Karpas-422 (cell line): ENCODE data around the gene HOXD8. TPM values are rescaled to one million over a fixed set of nuclear protein-coding genes. Genes with fewer than 3 reads are reported as not detected.
A peak's percentile ranks its signal among the peaks of the same experiment; 100 is the strongest.

Experiments used
- DNase-seq: peaks from one replicate; pipeline ENCODE4 v3.0.0-alpha.2; 2015
- H2AFZ ChIP-seq: fragments of 200-600 bp; sonication (generic); 2 replicates; pipeline ENCODE4 v1.6.1; 2014; ENCODE audit warnings: antibody characterized with exemption, low read length, mixed read lengths
- H3K27ac ChIP-seq: fragments of 200-600 bp; sonication (generic); 2 replicates; pipeline ENCODE4 v1.5.1; 2014; ENCODE audit warnings: mild to moderate bottlenecking, low read length, moderate library complexity
- H3K27me3 ChIP-seq: fragments of 200-600 bp; sonication (generic); 2 replicates; pipeline ENCODE4 v1.6.1; 2014; ENCODE audit warnings: low read length, mixed read lengths
- H3K36me3 ChIP-seq: fragments of 200-600 bp; sonication (generic); 2 replicates; pipeline ENCODE4 v1.6.1; 2014; ENCODE audit warnings: low read length, mixed read lengths; ENCODE audit not compliant: insufficient read depth
- H3K4me1 ChIP-seq: fragments of 200-600 bp; sonication (generic); 2 replicates; pipeline ENCODE4 v1.6.1; 2014; ENCODE audit warnings: mild to moderate bottlenecking, low read length, mixed read lengths
- H3K4me2 ChIP-seq: fragments of 200-600 bp; sonication (generic); 2 replicates; pipeline ENCODE4 v1.6.1; 2014; ENCODE audit warnings: low read length, low read depth, mild to moderate bottlenecking; ENCODE audit not compliant: poor library complexity, severe bottlenecking
- H3K4me3 ChIP-seq: fragments of 200-600 bp; sonication (generic); 2 replicates; pipeline ENCODE4 v1.5.1; 2014; ENCODE audit warnings: mild to moderate bottlenecking, antibody characterized with exemption, low read length, mixed read lengths
- H3K79me2 ChIP-seq: fragments of 200-600 bp; sonication (generic); 2 replicates; pipeline ENCODE4 v1.6.1; 2014; ENCODE audit warnings: mild to moderate bottlenecking, low read length, mixed read lengths
- H3K9ac ChIP-seq: fragments of 200-600 bp; sonication (generic); 2 replicates; pipeline ENCODE4 v1.6.0; 2014; ENCODE audit warnings: low read length
- H3K9me2 ChIP-seq: fragments of 200-600 bp; sonication (generic), shearing (Covaris generic); replicated peaks from 2 replicates; pipeline ENCODE4 v1.6.0; 2014; ENCODE audit warnings: mild to moderate bottlenecking, low read length, moderate library complexity; ENCODE audit not compliant: insufficient read depth
- H3K9me3 ChIP-seq: fragments of 300-700, 200-600 bp; sonication (generic); 2 replicates; pipeline ENCODE4 v1.6.1; 2014; ENCODE audit warnings: low read length, mixed read lengths
- H4K20me1 ChIP-seq: fragments of 200-600 bp; sonication (generic); 2 replicates; pipeline ENCODE4 v1.6.1; 2014; ENCODE audit warnings: mild to moderate bottlenecking, antibody characterized with exemption, low read length, low read depth; ENCODE audit not compliant: insufficient read depth
- total RNA-seq: library from RNA; depleted of rRNA; stranded (reverse); fragments of >200 nt; shearing (Covaris generic); gene quantifications from 2 replicates; pipeline ENCODE4 v1.2.3, GENCODE V29; 2014; ENCODE audit warnings: low replicate concordance

HOXD8 gene
- total RNA-seq, 1 experiment from 2014 or later: not detected

DNA sequence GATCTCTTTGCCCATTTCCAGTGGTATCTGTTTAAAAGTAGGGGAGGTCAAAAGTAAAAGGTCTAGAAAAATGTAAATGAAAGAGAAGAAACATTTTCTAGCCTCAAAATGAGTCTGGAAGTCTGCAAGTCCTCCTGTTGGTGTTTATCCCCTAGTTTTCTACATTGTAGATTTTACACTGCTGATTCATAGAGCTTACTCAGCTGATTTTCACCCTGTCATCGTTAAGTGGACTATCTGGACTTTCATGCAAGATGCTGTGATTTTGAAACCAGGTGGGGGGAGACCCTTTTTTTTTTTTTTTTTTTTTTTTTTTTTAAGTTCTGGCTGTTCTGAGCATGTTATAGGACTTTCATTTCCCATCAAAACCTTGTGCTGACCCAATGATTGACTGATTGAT, 37.9 kb downstream of the HOXD8 start:
- Histone ChIP-seq H2AFZ (no peak overlapping the region), H3K27ac (no peak overlapping the region), H3K4me2 (no peak overlapping the region), H3K79me2 (no peaks in the 10 kb centered on the region), H3K9ac (no peak overlapping the region), H3K4me1 (no peaks in the 10 kb centered on the region), H3K9me3 (no peaks in the 10 kb centered on the region), H3K36me3 (no peaks in the 10 kb centered on the region), H3K9me2 (no peaks in the 10 kb centered on the region), H3K27me3 (no peaks in the 10 kb centered on the region), H3K4me3 (no peak overlapping the region), H4K20me1 (no peaks in the 10 kb centered on the region)
- DNase-seq: no peak

GRCh38 chr2:176169181-176169580, 39.7 kb downstream of the HOXD8 start:
- H3K36me3 ChIP-seq: no peaks in the 10 kb centered on the region
- H2AFZ ChIP-seq: no peak overlapping the region
- H3K9me2 ChIP-seq: no peaks in the 10 kb centered on the region
- H3K79me2 ChIP-seq: no peaks in the 10 kb centered on the region
- peaks cover 8% of the 10 kb centered on the region for H3K4me1 ChIP-seq
- H3K4me2 ChIP-seq: no peak overlapping the region
- H3K9me3 ChIP-seq: no peaks in the 10 kb centered on the region
- no peak for DNase-seq
- H3K4me3 ChIP-seq: no peak overlapping the region
- H4K20me1 ChIP-seq: no peaks in the 10 kb centered on the region
- no peak overlapping the region for H3K27ac ChIP-seq
- no peak overlapping the region for H3K9ac ChIP-seq
- no peaks in the 10 kb centered on the region for H3K27me3 ChIP-seq

DNA sequence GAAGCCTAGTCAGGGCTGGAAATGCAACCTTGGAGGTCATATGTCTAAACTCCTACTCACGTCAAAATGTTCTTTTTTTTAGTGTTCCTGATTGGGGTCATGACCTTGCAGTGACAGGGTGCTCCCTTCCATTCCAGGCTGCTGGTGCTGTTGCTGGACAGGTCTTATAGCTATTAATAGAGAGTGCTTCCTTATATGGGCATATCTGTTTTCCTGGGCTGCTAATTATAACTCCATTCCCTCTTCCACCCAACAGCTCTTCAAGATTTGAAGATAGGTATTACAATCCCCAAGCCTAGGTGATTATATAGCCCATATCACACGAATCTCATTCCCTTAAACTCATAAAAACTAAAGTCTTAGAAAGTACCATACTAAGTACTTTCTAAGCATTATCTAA, 40.2 kb downstream of the HOXD8 start:
- Histone ChIP-seq H3K4me1 (peaks cover 14% of the 10 kb centered on the region), H3K9me3 (no peaks in the 10 kb centered on the region), H3K27me3 (no peaks in the 10 kb centered on the region), H3K9me2 (no peaks in the 10 kb centered on the region), H4K20me1 (no peaks in the 10 kb centered on the region), H3K36me3 (no peaks in the 10 kb centered on the region), H2AFZ (no peak overlapping the region), H3K27ac (no peak overlapping the region), H3K4me3 (no peak overlapping the region), H3K4me2 (no peak overlapping the region), H3K79me2 (no peaks in the 10 kb centered on the region), H3K9ac (no peak overlapping the region)
- DNase-seq: no peak

- H3K4me2 ChIP-seq: no peak overlapping the region
Observed at GRCh38 chr2:176170602-176171305, 41.2 kb downstream of the HOXD8 start.

DNA sequence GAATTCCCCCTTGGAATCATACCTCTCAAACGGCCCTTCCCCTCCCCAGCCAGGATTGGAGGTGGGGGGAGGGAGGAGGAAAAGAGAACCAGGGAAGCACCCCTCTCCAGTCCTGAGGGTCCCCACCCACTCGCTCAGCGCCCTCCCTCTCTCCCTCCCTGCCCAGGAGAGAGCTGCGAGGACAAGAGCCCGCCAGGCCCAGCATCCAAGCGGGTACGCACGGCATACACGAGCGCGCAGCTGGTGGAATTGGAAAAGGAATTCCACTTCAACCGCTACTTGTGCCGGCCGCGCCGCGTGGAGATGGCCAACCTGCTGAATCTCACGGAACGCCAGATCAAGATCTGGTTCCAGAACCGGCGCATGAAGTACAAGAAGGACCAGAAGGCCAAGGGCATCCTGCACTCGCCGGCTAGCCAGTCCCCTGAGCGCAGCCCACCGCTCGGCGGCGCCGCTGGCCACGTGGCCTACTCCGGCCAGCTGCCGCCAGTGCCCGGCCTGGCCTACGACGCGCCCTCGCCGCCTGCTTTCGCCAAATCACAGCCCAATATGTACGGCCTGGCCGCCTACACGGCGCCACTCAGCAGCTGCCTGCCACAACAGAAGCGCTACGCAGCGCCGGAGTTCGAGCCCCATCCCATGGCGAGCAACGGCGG, 42.0 kb downstream of the HOXD8 start:
- no peaks in the 10 kb centered on the region for H3K9me2 ChIP-seq

More at GRCh38 chr2:176170602-176171305, 41.2 kb downstream of the HOXD8 start:
- no peak for DNase-seq
- Histone ChIP-seq H3K27ac (no peak overlapping the region), H3K9ac (no peak overlapping the region), H3K27me3 (no peaks in the 10 kb centered on the region), H4K20me1 (no peaks in the 10 kb centered on the region), H3K9me2 (no peaks in the 10 kb centered on the region), H3K36me3 (no peaks in the 10 kb centered on the region), H3K9me3 (no peaks in the 10 kb centered on the region), H2AFZ (no peak overlapping the region), H3K4me3 (no peak overlapping the region), H3K4me1 (peaks cover 24% of the 10 kb centered on the region), H3K79me2 (no peaks in the 10 kb centered on the region)

GRCh38 chr2:176172007-176172894, 42.7 kb downstream of the HOXD8 start:
- DNase-seq: no peak
- Histone ChIP-seq H3K4me3 (no peak overlapping the region), H3K36me3 (no peaks in the 10 kb centered on the region), H3K79me2 (no peaks in the 10 kb centered on the region), H3K27ac (no peak overlapping the region), H3K9me2 (no peaks in the 10 kb centered on the region), H3K9ac (no peak overlapping the region), H2AFZ (no peak overlapping the region), H3K4me1 (peaks cover 38% of the 10 kb centered on the region), H3K4me2 (no peak overlapping the region), H3K9me3 (no peaks in the 10 kb centered on the region), H4K20me1 (no peaks in the 10 kb centered on the region), H3K27me3 (no peaks in the 10 kb centered on the region)

More for the DNA sequence above, 42.0 kb downstream of the HOXD8 start:
- Histone ChIP-seq H4K20me1 (no peaks in the 10 kb centered on the region), H3K27me3 (no peaks in the 10 kb centered on the region), H3K9ac (no peak overlapping the region), H3K79me2 (no peaks in the 10 kb centered on the region), H3K27ac (no peak overlapping the region), H3K36me3 (no peaks in the 10 kb centered on the region), H2AFZ (no peak overlapping the region), H3K4me3 (no peak overlapping the region), H3K4me2 (no peak overlapping the region), H3K9me3 (no peaks in the 10 kb centered on the region), H3K4me1 (peaks cover 31% of the 10 kb centered on the region)
- no peak for DNase-seq

GRCh38 chr2:176172895-176173566, 43.5 kb downstream of the HOXD8 start:
- no peaks in the 10 kb centered on the region for H3K36me3 ChIP-seq
- H3K4me1 ChIP-seq: peaks cover 41% of the 10 kb centered on the region
- H3K9me2 ChIP-seq: no peaks in the 10 kb centered on the region
- no peak overlapping the region for H2AFZ ChIP-seq
- H3K9me3 ChIP-seq: no peaks in the 10 kb centered on the region
- no peak for DNase-seq
- no peak overlapping the region for H3K27ac ChIP-seq
- H4K20me1 ChIP-seq: no peaks in the 10 kb centered on the region
- H3K27me3 ChIP-seq: no peaks in the 10 kb centered on the region
- peak overlapping the region; percentile 81 for H3K4me2 ChIP-seq
- no peaks in the 10 kb centered on the region for H3K79me2 ChIP-seq
- no peak overlapping the region for H3K4me3 ChIP-seq
- no peak overlapping the region for H3K9ac ChIP-seq
